Loucy (cell line): ENCODE data around the gene MDN1.

Source experiments
- H2AFZ ChIP-seq: fragments of 200-600 bp; sonication (generic); 2 replicates; pipeline ENCODE4 v1.6.0; 2016; ENCODE audit warnings: antibody characterized with exemption, mild to moderate bottlenecking, low read length, moderate library complexity
- H3F3A ChIP-seq: fragments of 200-600 bp; 2 replicates; pipeline ENCODE4 v1.6.0; 2016; ENCODE audit warnings: antibody characterized with exemption, low read depth, mild to moderate bottlenecking
- H3K27me3 ChIP-seq: fragments of 200-600 bp; sonication (generic); 2 replicates; pipeline ENCODE4 v1.6.1; 2014; ENCODE audit warnings: low read length, mild to moderate bottlenecking; ENCODE audit not compliant: insufficient read depth, poor library complexity, severe bottlenecking
- H3K36me3 ChIP-seq: fragments of 200-600 bp; sonication (generic); 2 replicates; pipeline ENCODE4 v1.6.1; 2016; ENCODE audit warnings: low read length; ENCODE audit not compliant: insufficient read depth
- H3K4me1 ChIP-seq: fragments of 200-600 bp; sonication (generic); 2 replicates; pipeline ENCODE4 v1.5.1; 2014; ENCODE audit warnings: low read length, mild to moderate bottlenecking; ENCODE audit not compliant: insufficient read depth, poor library complexity, severe bottlenecking
- H3K4me2 ChIP-seq: fragments of 200-600 bp; sonication (generic); 2 replicates; pipeline ENCODE4 v1.6.0; 2014; ENCODE audit warnings: antibody characterized with exemption, low read length, low read depth, mild to moderate bottlenecking; ENCODE audit not compliant: poor library complexity, severe bottlenecking
- H3K4me3 ChIP-seq: fragments of 200-600 bp; sonication (generic); 2 replicates; pipeline ENCODE4 v1.5.1; 2014; ENCODE audit warnings: low read length, mild to moderate bottlenecking, mixed read lengths; ENCODE audit not compliant: poor library complexity, severe bottlenecking
- H3K79me2 ChIP-seq: fragments of 200-600 bp; sonication (generic); 2 replicates; pipeline ENCODE4 v1.6.1; 2014; ENCODE audit warnings: low read length; ENCODE audit not compliant: insufficient read depth
- H3K9ac ChIP-seq: fragments of 200-600 bp; sonication (generic); 2 replicates; pipeline ENCODE4 v1.6.0; 2014; ENCODE audit warnings: mild to moderate bottlenecking, low read depth, low read length, moderate library complexity; ENCODE audit not compliant: poor library complexity, severe bottlenecking
- H3K9me2 ChIP-seq: fragments of 200-600 bp; sonication (generic); replicated peaks from 2 replicates; pipeline ENCODE4 v1.6.1; 2016; ENCODE audit warnings: low read depth, low read length, mixed read lengths
- H3K9me3 ChIP-seq: fragments of 200-600 bp; sonication (generic); 2 replicates; pipeline ENCODE4 v1.6.1; 2014; ENCODE audit warnings: mild to moderate bottlenecking, antibody characterized with exemption, low read length, low read depth; ENCODE audit not compliant: insufficient read depth
- H4K20me1 ChIP-seq: fragments of 200-600 bp; sonication (generic); 2 replicates; pipeline ENCODE4 v1.6.0; 2014; ENCODE audit warnings: antibody characterized with exemption, low read length, mild to moderate bottlenecking; ENCODE audit not compliant: insufficient read depth, poor library complexity, severe bottlenecking
- CTCF ChIP-seq: fragments of 200-600 bp; sonication (generic); conservative IDR thresholded peaks from 2 replicates; pipeline ENCODE4 v1.5.1; 2014; ENCODE audit warnings: mild to moderate bottlenecking, antibody characterized with exemption, low read length
- EZH2phosphoT487 ChIP-seq: fragments of 200-600 bp; IDR thresholded peaks from 2 replicates; pipeline ENCODE4 v1.6.1; 2018; ENCODE audit warnings: antibody characterized with exemption, mild to moderate bottlenecking, moderate library complexity, borderline replicate concordance

The MDN1 gene

GRCh38 chr6:89695667-89696066, 123.9 kb downstream of the MDN1 start:
- Histone ChIP-seq H3K9me3 (no peaks in the 10 kb centered on the region), H3K9me2 (no peaks in the 10 kb centered on the region), H3K4me1 (no peaks in the 10 kb centered on the region), H3K36me3 (peaks cover 91% of the 10 kb centered on the region), H4K20me1 (no peaks in the 10 kb centered on the region), H2AFZ (no peak overlapping the region), H3K4me3 (no peak overlapping the region), H3K9ac (no peak overlapping the region), H3K4me2 (no peak overlapping the region), H3K27me3 (no peaks in the 10 kb centered on the region), H3K79me2 (no peaks in the 10 kb centered on the region), H3F3A (no peaks in the 10 kb centered on the region)
- TF ChIP-seq EZH2phosphoT487 (no peak), CTCF (no peak)

- no peak overlapping the region for H2AFZ ChIP-seq
These were observed 125.2 kb downstream of the MDN1 start for GRCh38 chr6:89694428-89694827.

GRCh38 chr6:89693207-89693606, 126.4 kb downstream of the MDN1 start:
- Histone ChIP-seq H4K20me1 (no peaks in the 10 kb centered on the region), H3K27me3 (no peaks in the 10 kb centered on the region), H2AFZ (no peak overlapping the region), H3K4me2 (no peak overlapping the region), H3K4me3 (no peak overlapping the region), H3K9me2 (no peaks in the 10 kb centered on the region), H3F3A (no peaks in the 10 kb centered on the region), H3K9me3 (no peaks in the 10 kb centered on the region), H3K36me3 (peaks cover 90% of the 10 kb centered on the region), H3K9ac (no peak overlapping the region), H3K79me2 (no peaks in the 10 kb centered on the region), H3K4me1 (no peaks in the 10 kb centered on the region)
- TF ChIP-seq CTCF: no peak
- TF ChIP-seq EZH2phosphoT487: no peak

More at GRCh38 chr6:89694428-89694827, 125.2 kb downstream of the MDN1 start:
- no peaks in the 10 kb centered on the region for H3K4me1 ChIP-seq
- H3F3A ChIP-seq: no peaks in the 10 kb centered on the region
- no peak overlapping the region for H3K9ac ChIP-seq
- H3K27me3 ChIP-seq: no peaks in the 10 kb centered on the region
- peaks cover 89% of the 10 kb centered on the region for H3K36me3 ChIP-seq
- no peaks in the 10 kb centered on the region for H3K9me2 ChIP-seq
- TF ChIP-seq EZH2phosphoT487 (no peak), CTCF (no peak)
- no peaks in the 10 kb centered on the region for H4K20me1 ChIP-seq
- H3K4me2 ChIP-seq: no peak overlapping the region
- no peaks in the 10 kb centered on the region for H3K79me2 ChIP-seq
- no peaks in the 10 kb centered on the region for H3K9me3 ChIP-seq
- no peak overlapping the region for H3K4me3 ChIP-seq
